Urinary bladder (tissue), 4 donors: Measurements from ENCODE around the gene C9orf43. TPM values are rescaled to one million over a fixed set of nuclear protein-coding genes. Genes with fewer than 3 reads are reported as not detected.
"Not testable (repeated sequence)": the region's sequence is repeated elsewhere in the genome, so short reads cannot be mapped to it uniquely, and the experiment has no call there.

Source experiments
- DNase-seq: peaks from one replicate; pipeline ENCODE4 v3.0.0-alpha.2; 2015; ENCODE audit errors: extremely low spot score
- H3K27ac ChIP-seq: one replicate; pipeline ENCODE4 v1.5.1; 2013; ENCODE audit warnings: low read depth, mild to moderate bottlenecking, moderate library complexity
- H3K36me3 ChIP-seq: one replicate; pipeline ENCODE4 v1.6.1; 2013; ENCODE audit warnings: mild to moderate bottlenecking, moderate library complexity; ENCODE audit not compliant: insufficient read depth
- H3K4me1 ChIP-seq: one replicate; pipeline ENCODE4 v1.6.1; 2013; ENCODE audit warnings: mild to moderate bottlenecking, moderate library complexity; ENCODE audit not compliant: insufficient read depth
- H3K4me3 ChIP-seq: one replicate; pipeline ENCODE4 v1.5.1; 2013; ENCODE audit warnings: low read depth, low read length
- WGBS: extraction: QIAGEN DNeasy Blood & Tissue Kit; methylation state at CpG from one replicate; pipeline ENCODE4 v1.1.7; 2013; 5-methylcytosine and 5-hydroxymethylcytosine counted together
- polyA plus RNA-seq: library from polyadenylated mRNA; stranded (reverse); fragments of 200-250 nt; gene quantifications from one replicate; pipeline ENCODE4 v1.2.3, GENCODE V29; 2013
- total RNA-seq: library from RNA; depleted of rRNA; stranded (reverse); fragments of >200 nt; gene quantifications from one replicate; pipeline ENCODE4 v1.2.3, GENCODE V29; 2014
- donor health status: healthy with polysubstance abuse.
- donor health status: healthy.

Gene C9orf43
- total and polyA plus RNA-seq, 2 donors: 0.14 to 0.74 TPM

DNA sequence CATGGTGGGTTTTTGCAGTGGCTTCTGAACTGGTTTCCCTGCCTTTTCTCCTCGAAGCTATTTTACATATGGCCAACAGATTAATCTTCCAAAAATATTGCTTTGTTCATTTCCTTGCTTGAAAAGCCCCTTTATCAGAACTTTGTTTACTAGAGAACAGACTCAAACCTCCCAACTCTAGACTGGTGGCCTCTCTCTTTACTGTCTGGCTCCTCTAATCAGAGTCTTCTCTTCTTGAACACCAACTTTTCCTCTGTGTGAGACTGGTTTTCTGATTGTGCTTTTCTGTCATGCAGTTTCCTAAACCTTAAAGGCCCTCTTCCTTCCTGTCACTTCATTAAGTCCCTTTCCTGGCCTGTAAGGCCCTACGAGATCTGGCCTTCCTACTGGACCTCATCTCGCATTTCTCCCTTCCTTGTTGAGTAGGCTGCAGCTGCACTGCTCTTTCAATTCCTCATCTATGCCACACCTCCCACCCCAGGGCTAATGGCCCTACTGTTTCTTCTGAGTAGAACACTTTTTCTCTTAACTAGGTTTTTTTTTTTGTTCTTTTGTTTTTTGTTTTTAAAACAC lies 5.7 kb downstream of the C9orf43 start:
- 54% methylated on average over 3 of the region's 3 CpGs for WGBS
- no peak for DNase-seq
- H3K27ac ChIP-seq: no peak overlapping the region
- H3K4me3 ChIP-seq: no peak overlapping the region
- H3K36me3 ChIP-seq: no peaks in the 10 kb centered on the region
- H3K4me1 ChIP-seq: no peaks in the 10 kb centered on the region

DNA sequence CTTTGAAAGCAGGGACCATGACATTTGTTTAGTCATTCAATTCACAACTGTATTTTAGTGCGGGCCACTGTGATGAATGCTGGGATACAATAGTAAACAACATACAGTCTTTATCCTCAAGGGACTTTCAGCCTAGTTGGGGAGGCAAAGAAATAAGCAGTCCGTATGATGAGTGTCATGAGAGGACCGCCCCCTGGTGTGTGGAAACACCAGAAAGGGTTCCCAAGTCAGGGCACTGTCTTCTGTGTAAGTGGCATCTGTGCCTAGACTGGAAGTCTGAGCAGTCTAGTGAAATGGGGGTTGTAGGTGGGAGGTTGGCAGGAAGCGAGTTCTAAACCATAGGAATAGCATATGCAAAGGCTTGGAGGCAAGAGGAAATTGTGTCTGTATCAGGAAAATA lies 6.8 kb downstream of the C9orf43 start:
- DNase-seq: no peak
- 69% methylated on average over 4 of the region's 4 CpGs for WGBS
- Histone ChIP-seq H3K4me1 (no peaks in the 10 kb centered on the region), H3K27ac (no peak overlapping the region), H3K36me3 (no peaks in the 10 kb centered on the region), H3K4me3 (no peak overlapping the region)

DNA sequence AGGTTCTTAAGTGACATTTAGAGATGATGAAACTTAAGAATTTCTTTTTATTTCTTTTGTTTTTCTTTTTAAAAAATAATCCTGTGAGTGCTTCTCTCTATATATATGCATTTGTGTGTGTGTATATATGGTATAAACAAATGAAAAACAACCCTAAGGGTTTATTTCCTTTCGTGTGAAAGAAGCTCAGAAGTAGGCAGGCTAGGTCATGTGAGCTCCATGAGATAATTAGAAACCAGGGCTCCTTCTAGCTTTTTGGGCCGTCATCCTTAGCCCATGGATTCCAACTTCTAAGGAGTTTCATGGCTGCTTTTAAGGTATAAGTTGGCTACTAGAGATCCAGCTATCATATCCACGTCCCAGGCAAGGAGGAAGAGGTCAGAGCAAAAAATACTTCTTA lies 11.2 kb downstream of the C9orf43 start:
- no peak overlapping the region for H3K4me3 ChIP-seq
- 57% methylated on average over 3 of the region's 3 CpGs for WGBS
- no peaks in the 10 kb centered on the region for H3K36me3 ChIP-seq
- H3K27ac ChIP-seq: no peak overlapping the region
- no peak for DNase-seq
- no peaks in the 10 kb centered on the region for H3K4me1 ChIP-seq

DNA sequence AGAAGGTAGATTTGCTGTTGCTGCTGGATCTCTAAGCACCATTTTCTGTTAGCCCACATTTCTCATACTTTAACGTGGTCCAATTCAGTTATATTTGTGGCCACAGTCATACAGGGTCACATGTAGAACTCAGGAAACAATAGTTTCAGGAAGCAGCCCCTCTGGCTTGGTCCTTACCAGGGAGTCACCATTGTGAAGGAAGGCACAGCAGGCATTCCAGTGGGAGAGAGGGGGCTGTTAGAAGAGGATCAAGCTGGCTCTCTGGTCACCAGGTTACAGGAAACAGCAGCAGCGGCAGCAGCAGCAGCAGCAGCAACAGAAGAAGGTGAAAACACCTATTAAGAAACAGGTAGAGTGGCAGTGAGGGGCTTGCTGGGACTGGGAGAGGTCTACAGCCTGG lies 14.5 kb downstream of the C9orf43 start:
- DNase-seq: no peak
- Histone ChIP-seq H3K27ac (no peak overlapping the region), H3K4me1 (no peaks in the 10 kb centered on the region), H3K36me3 (no peaks in the 10 kb centered on the region), H3K4me3 (no peak overlapping the region)
- 37% methylated on average over 2 of the region's 2 CpGs for WGBS

DNA sequence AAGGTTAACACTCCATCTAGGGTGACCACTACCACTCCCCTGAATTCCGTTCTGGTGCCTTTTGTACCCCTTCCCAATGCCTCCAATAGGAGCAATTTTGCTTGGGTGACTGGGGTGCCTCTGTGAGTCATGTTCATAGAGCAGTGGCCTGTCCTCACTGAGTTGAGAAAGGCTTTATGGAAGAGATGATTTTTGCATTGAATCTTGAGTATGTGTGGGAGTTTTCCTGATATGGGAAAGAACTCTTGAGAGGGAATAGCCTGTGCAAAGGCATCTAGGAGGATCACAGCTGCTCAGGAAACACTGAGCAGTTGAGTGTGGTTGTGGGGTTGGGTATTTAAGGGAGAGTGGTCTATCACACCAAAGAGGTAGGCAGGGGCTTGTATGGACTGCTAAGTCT lies 16.2 kb downstream of the C9orf43 start:
- Histone ChIP-seq H3K36me3 (no peaks in the 10 kb centered on the region), H3K27ac (no peak overlapping the region), H3K4me1 (no peaks in the 10 kb centered on the region), H3K4me3 (no peak overlapping the region)
- DNase-seq: no peak
- WGBS: 80% methylated on average over 1 of the region's 1 CpG

DNA sequence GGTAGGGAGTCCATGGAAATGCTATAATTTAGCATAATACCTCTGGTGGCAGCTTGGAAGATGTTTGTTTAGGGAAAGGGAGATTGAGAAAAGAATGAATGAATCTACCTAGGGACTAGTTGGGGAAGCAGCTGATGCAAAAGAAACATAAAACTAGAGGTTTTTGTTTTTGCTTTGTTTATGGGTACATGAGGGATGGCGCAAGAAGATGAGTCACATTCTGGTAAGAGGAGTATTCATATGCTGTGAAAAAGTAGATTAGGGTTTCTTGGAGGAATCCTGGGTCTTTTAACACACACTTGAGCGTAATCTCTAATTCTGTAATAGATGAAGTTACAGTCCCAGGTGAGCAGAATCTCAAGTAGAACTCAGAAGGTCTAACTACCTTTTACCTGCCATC lies 17.1 kb downstream of the C9orf43 start:
- Histone ChIP-seq H3K36me3 (no peaks in the 10 kb centered on the region), H3K27ac (no peak overlapping the region), H3K4me3 (no peak overlapping the region), H3K4me1 (no peaks in the 10 kb centered on the region)
- 95% methylated on average over 2 of the region's 2 CpGs for WGBS
- no peak for DNase-seq

DNA sequence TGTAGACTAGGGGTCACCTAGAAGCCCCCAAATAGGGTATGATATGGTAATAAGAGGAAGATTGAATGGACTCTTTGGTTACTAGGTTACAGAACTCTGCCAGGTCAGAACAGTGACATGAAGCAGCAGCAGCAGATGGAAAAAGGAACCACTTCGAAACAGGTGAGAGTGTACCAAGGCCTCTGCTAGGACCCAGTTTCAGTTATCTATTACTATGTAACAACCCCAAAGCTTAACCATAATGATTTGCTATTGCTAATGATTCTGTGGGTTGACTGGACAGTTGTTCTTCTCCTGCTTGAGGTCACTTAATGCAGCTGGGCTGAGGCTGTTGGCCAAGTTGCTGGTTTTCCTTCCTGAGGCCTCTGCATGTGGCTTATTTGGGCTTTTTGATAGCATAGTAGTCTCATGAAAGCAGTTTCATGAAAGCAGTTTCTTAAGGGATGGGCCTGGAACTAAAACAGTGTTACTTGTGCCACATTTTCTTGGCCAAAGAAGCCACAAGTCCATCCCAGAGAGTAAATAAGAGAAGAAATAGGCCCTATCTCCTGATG lies 17.6 kb downstream of the C9orf43 start:
- no peak for DNase-seq
- Histone ChIP-seq H3K4me3 (no peak overlapping the region), H3K36me3 (no peaks in the 10 kb centered on the region), H3K4me1 (no peaks in the 10 kb centered on the region), H3K27ac (no peak overlapping the region)
- WGBS: 80% methylated on average over 1 of the region's 1 CpG

DNA sequence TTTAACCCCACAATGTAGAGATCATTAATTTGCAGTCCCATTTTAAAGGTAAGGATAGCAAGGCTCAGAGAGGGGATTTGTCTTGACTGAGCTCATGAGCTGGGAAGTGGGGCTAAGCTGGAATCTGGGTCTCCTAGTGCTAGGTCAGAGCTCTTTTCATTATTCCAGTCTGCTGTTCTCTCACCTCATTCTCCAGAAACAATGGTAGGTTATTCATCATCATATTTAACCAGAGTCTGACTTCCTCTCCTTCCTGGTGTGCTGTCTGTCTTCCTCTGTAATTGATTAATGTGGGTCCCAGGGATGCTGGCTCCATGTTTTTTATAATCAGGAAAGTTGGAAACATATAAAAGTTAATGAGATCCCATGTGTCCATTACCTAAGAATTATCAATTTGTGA lies 20.6 kb downstream of the C9orf43 start:
- Histone ChIP-seq H3K4me3 (no peak overlapping the region), H3K27ac (no peak overlapping the region), H3K36me3 (no peaks in the 10 kb centered on the region), H3K4me1 (no peaks in the 10 kb centered on the region)
- no peak for DNase-seq

DNA sequence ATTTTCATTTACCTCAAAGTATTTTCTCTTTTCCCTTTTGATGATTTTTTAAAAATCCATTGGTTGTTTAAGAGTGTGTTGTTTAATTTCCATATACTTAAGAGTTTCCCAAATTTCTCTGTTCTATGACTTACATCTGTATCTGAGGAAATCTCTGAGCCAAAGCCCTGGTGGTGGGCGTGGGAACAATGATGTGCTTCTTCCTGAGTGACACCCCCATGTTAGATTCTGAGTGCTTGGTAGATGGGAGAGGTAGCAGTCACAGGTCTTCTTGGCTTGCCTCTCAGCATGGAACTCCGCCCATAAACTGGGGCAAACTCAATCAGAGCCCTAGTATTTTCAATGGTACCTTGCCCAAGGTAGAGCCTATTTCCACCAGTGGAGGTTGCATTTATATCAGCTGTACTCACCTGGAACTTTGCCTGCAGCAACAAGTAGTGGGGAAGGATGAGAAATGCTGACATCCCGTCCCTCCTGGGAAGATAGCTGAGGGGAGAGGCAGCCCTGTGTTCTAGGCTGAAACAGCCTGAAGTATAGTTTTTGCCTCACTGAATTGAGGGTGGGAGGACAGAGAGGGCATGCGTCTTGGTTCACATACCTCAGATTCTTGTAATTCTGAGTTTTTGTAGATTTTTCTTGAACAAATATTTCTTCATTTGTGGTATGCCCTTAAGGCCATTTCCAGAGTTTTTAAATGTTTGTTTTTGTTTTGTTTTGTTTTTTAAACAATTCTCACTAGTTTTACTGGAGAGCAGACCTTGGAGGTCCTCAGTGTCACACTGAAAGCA lies 26.4 kb downstream of the C9orf43 start:
- 66% methylated on average over 4 of the region's 4 CpGs for WGBS
- H3K36me3 ChIP-seq: no peaks in the 10 kb centered on the region
- no peak for DNase-seq

DNA sequence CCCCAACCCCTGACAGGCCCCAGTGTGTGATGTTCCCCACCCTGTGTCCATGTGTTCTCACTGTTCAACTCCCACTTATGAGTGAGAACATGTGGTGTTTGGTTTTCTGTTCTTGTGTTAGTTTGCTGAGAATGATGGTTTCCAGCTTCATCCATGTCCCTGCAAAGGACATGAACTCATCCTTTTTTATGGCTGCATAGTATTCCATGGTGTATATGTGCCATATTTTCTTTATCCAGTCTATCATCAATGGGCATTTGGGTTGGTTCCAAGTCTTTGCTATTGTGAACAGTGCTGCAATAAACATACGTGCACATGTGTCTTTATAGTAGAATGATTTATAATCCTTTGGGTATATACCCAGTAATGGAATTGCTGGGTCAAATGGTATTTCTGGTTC lies 27.2 kb downstream of the C9orf43 start:
- H3K4me1 ChIP-seq, H3K36me3 ChIP-seq, DNase-seq, H3K4me3 ChIP-seq, H3K27ac ChIP-seq: not testable (repeated sequence)
- 83% methylated on average over 1 of the region's 1 CpG for WGBS

More for the DNA sequence above, 26.4 kb downstream of the C9orf43 start:
- no peak overlapping the region for H3K27ac ChIP-seq
- no peaks in the 10 kb centered on the region for H3K4me1 ChIP-seq
- H3K4me3 ChIP-seq: no peak overlapping the region

DNA sequence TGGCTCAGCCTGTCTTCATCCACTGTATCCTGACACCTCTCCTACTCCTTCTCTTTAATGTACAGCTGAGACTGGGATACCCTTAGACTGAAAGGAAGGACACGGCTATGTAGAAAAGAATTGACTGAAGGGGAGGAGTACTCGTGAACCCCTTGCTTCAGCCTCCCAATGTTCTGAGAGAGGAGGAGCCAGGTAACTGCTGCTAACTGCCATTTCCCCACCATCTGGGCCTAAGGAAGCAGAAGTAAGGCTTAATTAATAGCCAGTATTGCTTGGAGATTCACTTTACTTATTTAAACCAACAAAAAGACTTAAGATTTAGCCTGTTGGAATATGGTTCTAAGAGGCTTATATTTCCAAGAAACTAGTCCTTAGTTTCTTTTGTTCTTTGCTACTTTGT lies 34.2 kb downstream of the C9orf43 start:
- Histone ChIP-seq H3K27ac (no peak overlapping the region), H3K4me3 (no peak overlapping the region), H3K4me1 (no peaks in the 10 kb centered on the region), H3K36me3 (no peaks in the 10 kb centered on the region)
- WGBS: 89% methylated on average over 2 of the region's 2 CpGs
- no peak for DNase-seq

DNA sequence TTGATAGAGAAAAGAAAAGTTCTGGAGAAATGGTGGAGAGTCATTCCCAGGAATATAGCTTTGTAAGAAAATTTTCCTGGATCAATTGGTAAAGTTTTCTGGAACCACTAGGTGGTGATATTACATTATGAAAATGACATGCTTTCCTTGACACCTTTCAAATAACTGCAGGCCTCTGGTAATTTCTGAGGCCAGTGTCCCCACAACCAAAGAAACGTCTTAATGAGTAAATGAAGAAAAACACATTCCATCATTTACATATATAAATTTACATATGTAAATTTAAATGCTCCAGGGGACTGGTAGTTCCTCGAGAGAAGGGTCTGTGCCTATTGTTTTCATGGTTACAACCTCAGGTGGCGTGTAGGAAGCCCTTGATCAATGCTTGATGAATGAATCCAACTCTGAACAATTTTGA lies 35.8 kb downstream of the C9orf43 start:
- no peak overlapping the region for H3K27ac ChIP-seq

DNA sequence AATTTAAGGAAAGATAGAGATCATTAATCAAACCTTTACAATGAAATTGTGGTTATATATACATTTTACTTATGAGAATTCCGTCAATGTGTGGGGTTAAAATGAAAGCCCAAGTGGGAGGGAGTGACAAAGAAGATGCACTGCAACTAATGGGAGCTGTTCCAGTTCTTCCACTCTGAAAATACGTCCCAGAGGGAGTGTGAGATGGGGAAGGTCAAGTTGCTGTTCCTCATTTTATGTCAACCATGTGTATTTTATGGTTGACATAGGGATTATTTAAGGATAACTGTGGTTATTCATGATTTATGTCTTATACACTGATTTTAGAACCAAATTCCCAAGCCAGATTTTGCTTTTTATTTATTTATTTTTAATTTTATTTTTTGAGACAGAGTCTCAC lies 38.8 kb downstream of the C9orf43 start:
- H3K27ac ChIP-seq: no peak overlapping the region
- no peak overlapping the region for H3K4me3 ChIP-seq
- no peak for DNase-seq
- no peaks in the 10 kb centered on the region for H3K36me3 ChIP-seq
- WGBS: 38% methylated on average over 2 of the region's 2 CpGs
- no peaks in the 10 kb centered on the region for H3K4me1 ChIP-seq

More for the DNA sequence above, 35.8 kb downstream of the C9orf43 start:
- Histone ChIP-seq H3K4me1 (no peaks in the 10 kb centered on the region), H3K36me3 (no peaks in the 10 kb centered on the region), H3K4me3 (no peak overlapping the region)
- 63% methylated on average over 3 of the region's 3 CpGs for WGBS
- DNase-seq: no peak

DNA sequence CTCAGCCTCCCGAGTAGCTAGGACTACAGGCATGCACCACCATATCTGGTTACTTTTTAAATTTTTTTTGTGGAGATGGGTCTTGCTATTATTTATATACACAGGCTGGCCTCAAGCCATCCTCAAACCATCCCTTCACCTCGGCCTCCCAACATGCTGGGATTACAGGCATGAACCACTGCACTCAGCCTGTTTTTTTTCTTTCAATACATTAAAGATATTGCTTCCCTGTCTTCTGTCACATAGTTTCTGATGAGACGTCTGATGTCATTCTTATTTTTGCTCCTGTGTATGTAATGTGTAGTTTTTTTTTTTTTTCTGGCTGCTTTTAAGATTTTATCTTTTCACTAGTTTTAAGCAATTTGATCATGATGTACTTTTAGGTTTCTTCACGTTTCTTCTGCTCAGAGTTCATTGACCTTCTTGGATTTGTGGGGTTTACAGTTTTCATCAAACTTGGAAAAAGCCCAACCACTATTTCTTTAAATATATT lies 41.6 kb downstream of the C9orf43 start:
- no peaks in the 10 kb centered on the region for H3K4me1 ChIP-seq
- WGBS: 59% methylated on average over 4 of the region's 4 CpGs
- H3K36me3 ChIP-seq: no peaks in the 10 kb centered on the region
- no peak overlapping the region for H3K27ac ChIP-seq
- DNase-seq: no peak
- H3K4me3 ChIP-seq: no peak overlapping the region
